Skeletal muscle cell (primary cell): Measurements from ENCODE around the gene LINGO4.

Experiments used
- DNase-seq: peaks from one replicate; pipeline ENCODE4 v3.0.0-alpha.2; 2010; ENCODE audit warnings: low read depth
- H3K4me3 ChIP-seq: 2 replicates; pipeline ENCODE4 v1.5.1; 2011; ENCODE audit warnings: low read depth, mild to moderate bottlenecking, control low read depth, low read length, moderate library complexity

LINGO4 gene

DNA sequence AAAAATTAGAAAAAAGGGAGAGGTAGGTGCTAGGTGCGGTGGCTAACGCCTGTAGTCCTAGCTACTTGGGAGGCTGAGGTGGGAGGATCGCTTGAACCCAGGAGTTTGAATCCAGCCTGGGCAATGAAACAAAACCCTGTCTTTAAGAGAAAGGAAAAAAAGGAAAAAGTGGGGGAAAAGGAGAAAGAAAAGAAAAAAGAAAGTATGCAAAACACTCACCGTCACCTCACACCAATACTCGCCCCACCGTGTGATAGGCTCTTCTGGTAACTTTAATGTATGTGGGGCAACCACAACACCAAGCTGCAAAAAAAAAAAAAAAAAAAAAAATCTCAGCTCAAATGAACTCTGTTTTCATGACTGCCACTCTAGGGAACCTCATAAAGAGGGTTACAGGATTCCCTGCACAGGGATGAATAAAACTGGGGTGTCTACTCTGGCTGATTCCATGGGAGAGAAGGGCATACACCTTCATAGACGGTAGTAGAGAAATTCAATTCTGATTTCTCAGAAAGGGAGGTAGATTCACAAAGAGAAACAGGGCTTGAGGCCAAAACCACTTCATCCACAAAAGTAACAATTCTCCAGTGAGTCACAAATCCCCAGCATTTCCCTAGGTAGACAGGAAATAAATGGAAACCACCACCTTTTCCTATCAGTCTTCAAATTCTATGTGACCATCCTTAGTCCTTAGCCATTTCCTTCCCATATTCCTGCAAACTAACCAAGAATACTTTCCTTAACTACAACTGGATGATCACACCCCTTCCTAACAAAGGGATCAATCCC lies 44.4 kb downstream of the LINGO4 start:
- H3K4me3 ChIP-seq = no peak overlapping the region
- DNase-seq = no peak

DNA sequence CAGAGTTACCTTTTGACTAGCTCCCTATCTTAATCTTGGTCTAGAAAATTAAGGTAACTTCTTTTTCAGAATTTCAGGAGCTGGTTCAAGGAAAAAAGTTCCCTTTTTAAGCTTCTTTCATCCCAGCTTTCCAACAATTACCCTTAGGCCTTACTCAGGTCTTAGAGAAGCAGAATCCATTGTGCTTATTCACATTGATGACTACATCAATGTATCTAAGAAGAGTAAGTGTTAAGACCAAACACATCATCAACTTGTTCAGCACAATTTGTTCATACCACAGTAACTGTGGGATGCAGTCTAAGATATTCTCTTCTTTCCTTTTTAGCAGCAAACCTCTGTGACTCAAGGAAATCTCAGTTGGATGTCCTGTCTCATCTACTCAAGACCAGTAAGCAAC lies 46.0 kb downstream of the LINGO4 start:
- no peak for DNase-seq
- no peak overlapping the region for H3K4me3 ChIP-seq

DNA sequence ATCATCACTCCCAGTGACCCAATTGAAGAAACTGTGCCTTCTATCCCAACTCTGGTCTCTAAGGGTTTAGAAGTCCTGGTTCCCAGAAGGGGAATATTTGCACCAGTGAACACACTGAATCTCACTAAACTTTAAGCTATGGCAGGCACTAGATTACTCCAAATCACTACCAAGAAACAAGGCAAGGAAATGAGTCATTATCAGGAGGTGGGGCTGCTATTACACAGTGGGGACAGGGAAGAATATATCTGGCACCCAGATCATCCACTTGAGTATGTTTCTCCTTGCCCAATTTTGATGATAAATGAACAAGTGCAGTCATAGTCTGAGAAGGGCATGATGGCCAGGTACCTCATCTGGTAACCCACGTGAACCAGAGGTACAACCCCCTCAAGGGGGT lies 48.9 kb downstream of the LINGO4 start:
- DNase-seq = no peak

More for the DNA sequence above, 48.9 kb downstream of the LINGO4 start:
- H3K4me3 ChIP-seq = no peak overlapping the region
